GM19468 (cell line): ENCODE data around the gene NPEPPS.

Experiments
- ATAC-seq: cut with Tn5 transposase; IDR thresholded peaks from one replicate; pipeline ENCODE4 v1.9.1; 2021; ENCODE audit warnings: mild to moderate bottlenecking, moderate library complexity, moderate number of reproducible peaks; ENCODE audit not compliant: unreplicated experiment; ENCODE audit errors: extremely low read depth

The NPEPPS gene

GRCh38 chr17:47654991-47655390, 124.1 kb downstream of the NPEPPS start:
- ATAC-seq = no peak

GRCh38 chr17:47660064-47660492, 129.2 kb downstream of the NPEPPS start:
- ATAC-seq = no peak

- ATAC-seq = no peak
These were observed 133.2 kb downstream of the NPEPPS start for GRCh38 chr17:47663912-47664623.

- ATAC-seq = no peak
These were observed 133.7 kb downstream of the NPEPPS start for GRCh38 chr17:47664624-47664941.

GRCh38 chr17:47665655-47666054, 134.7 kb downstream of the NPEPPS start:
- ATAC-seq = no peak

- no peak for ATAC-seq
These were observed 138.2 kb downstream of the NPEPPS start for GRCh38 chr17:47669081-47669480.

GRCh38 chr17:47670064-47670463, 139.2 kb downstream of the NPEPPS start:
- no peak for ATAC-seq
